WTC11 (cell line): ENCODE data around the gene AGBL5. TPM values are rescaled to one million over a fixed set of nuclear protein-coding genes. Genes with fewer than 3 reads are reported as not detected.

Experiments used
- ATAC-seq: fragments of 200-7000 bp; cut with Tn5 transposase; 2 replicates; pipeline ENCODE4 v1.10.0; 2021; ENCODE audit warnings: mild to moderate bottlenecking, moderate library complexity
- CTCF ChIA-PET: fragments of 300-600 bp; sonication (Branson Sonifier 250); formaldehyde crosslinking; loops from one replicate; lab custom pipeline; 2021; ENCODE audit warnings: antibody characterized with exemption; lab: Charles Lee
- POLR2A ChIA-PET: fragments of 350-600 bp; sonication (Branson Sonifier 250); formaldehyde crosslinking; loops from one replicate; lab custom pipeline; 2021; ENCODE audit warnings: antibody characterized with exemption; lab: Charles Lee
- DNase-seq: peaks from one replicate; pipeline ENCODE4 v3.0.0; 2021; ENCODE audit warnings: low spot score
- H3K27ac Mint-ChIP-seq: 2 replicates; pipeline ENCODE4 v1.8.0; 2021; ENCODE audit warnings: mixed read lengths
- H3K27me3 Mint-ChIP-seq: 2 replicates; pipeline ENCODE4 v1.8.0; 2021; ENCODE audit warnings: low read depth, mild to moderate bottlenecking, moderate library complexity, mixed read lengths
- H3K36me3 Mint-ChIP-seq: 2 replicates; pipeline ENCODE4 v1.8.0; 2021; ENCODE audit warnings: mixed read lengths
- H3K4me1 Mint-ChIP-seq: 2 replicates; pipeline ENCODE4 v1.8.0; 2022; ENCODE audit warnings: mixed read lengths
- H3K4me3 Mint-ChIP-seq: 2 replicates; pipeline ENCODE4 v1.8.0; 2021; ENCODE audit warnings: mild to moderate bottlenecking, moderate library complexity, mixed read lengths
- H3K9me3 Mint-ChIP-seq: 2 replicates; pipeline ENCODE4 v1.8.0; 2021; ENCODE audit warnings: mixed read lengths
- AFF4 ChIP-seq: sonication (generic); formaldehyde crosslinking; IDR thresholded peaks from 2 replicates; pipeline ENCODE4 v1.8.1; 2023; ENCODE audit warnings: mild to moderate bottlenecking, missing genetic modification reagents, borderline replicate concordance
- CDX4 ChIP-seq: fragments of 250-450 bp; sonication (Bioruptor Pico); IDR thresholded peaks from 2 replicates; pipeline ENCODE4 v1.9.0; 2021; ENCODE audit warnings: moderate library complexity, mild to moderate bottlenecking, inconsistent platforms, borderline replicate concordance
- ELF4 ChIP-seq: sonication (generic); formaldehyde crosslinking; IDR thresholded peaks from 2 replicates; pipeline ENCODE4 v1.8.1; 2022; ENCODE audit warnings: low read depth, mild to moderate bottlenecking, moderate library complexity, missing genetic modification reagents
- FOXP4 ChIP-seq: sonication (generic); formaldehyde crosslinking; IDR thresholded peaks from 2 replicates; pipeline ENCODE4 v1.8.0; 2022; ENCODE audit warnings: mild to moderate bottlenecking, missing genetic modification reagents
- GABPB1 ChIP-seq: sonication (generic); formaldehyde crosslinking; IDR thresholded peaks from 2 replicates; pipeline ENCODE4 v1.8.1; 2023; ENCODE audit warnings: mild to moderate bottlenecking, missing genetic modification reagents
- GRHL2 ChIP-seq: fragments of 250-450 bp; sonication (Bioruptor Pico); IDR thresholded peaks from 2 replicates; pipeline ENCODE4 v1.8.0; 2022; ENCODE audit warnings: mild to moderate bottlenecking, moderate library complexity; ENCODE audit not compliant: insufficient replicate concordance, severe bottlenecking
- GTF2I ChIP-seq: fragments of 250-450 bp; sonication (Bioruptor Pico); conservative IDR thresholded peaks from 2 replicates; pipeline ENCODE4 v1.4.0; 2021; ENCODE audit warnings: mild to moderate bottlenecking
- IRF2 ChIP-seq: sonication (generic); formaldehyde crosslinking; IDR thresholded peaks from 2 replicates; pipeline ENCODE4 v1.8.0; 2022; ENCODE audit warnings: low read depth, missing genetic modification reagents, borderline replicate concordance
- KAT7 ChIP-seq: sonication (generic); formaldehyde crosslinking; IDR thresholded peaks from 2 replicates; pipeline ENCODE4 v1.8.1; 2023; ENCODE audit warnings: missing genetic modification reagents, mild to moderate bottlenecking, borderline replicate concordance
- MAX ChIP-seq: sonication (generic); formaldehyde crosslinking; IDR thresholded peaks from 2 replicates; pipeline ENCODE4 v1.8.0; 2022; ENCODE audit warnings: mild to moderate bottlenecking, missing genetic modification reagents
- NR2C2 ChIP-seq: sonication (generic); formaldehyde crosslinking; IDR thresholded peaks from 2 replicates; pipeline ENCODE4 v1.8.0; 2022; ENCODE audit warnings: mild to moderate bottlenecking, missing genetic modification reagents
- PREB ChIP-seq: sonication (generic); formaldehyde crosslinking; IDR thresholded peaks from 2 replicates; pipeline ENCODE4 v1.8.1; 2022; ENCODE audit warnings: mild to moderate bottlenecking, missing genetic modification reagents, moderate library complexity, borderline replicate concordance
- PRRX2 ChIP-seq: fragments of 250-450 bp; sonication (Bioruptor Pico); IDR thresholded peaks from 2 replicates; pipeline ENCODE4 v1.8.0; 2021; ENCODE audit warnings: mild to moderate bottlenecking
- TCF7 ChIP-seq: sonication (generic); formaldehyde crosslinking; IDR thresholded peaks from 2 replicates; pipeline ENCODE4 v1.8.0; 2022; ENCODE audit warnings: mild to moderate bottlenecking, low read depth, missing genetic modification reagents, moderate library complexity
- TP53 ChIP-seq: sonication (generic); formaldehyde crosslinking; IDR thresholded peaks from 2 replicates; pipeline ENCODE4 v1.8.1; 2023; ENCODE audit warnings: mild to moderate bottlenecking, missing genetic modification reagents
- USF1 ChIP-seq: sonication (generic); formaldehyde crosslinking; IDR thresholded peaks from 2 replicates; pipeline ENCODE4 v1.8.0; 2022; ENCODE audit warnings: mild to moderate bottlenecking, missing genetic modification reagents
- ZBTB43 ChIP-seq: sonication (generic); formaldehyde crosslinking; IDR thresholded peaks from 2 replicates; pipeline ENCODE4 v1.8.1; 2023; ENCODE audit warnings: mild to moderate bottlenecking, missing genetic modification reagents
- ZNF232 ChIP-seq: sonication (generic); formaldehyde crosslinking; IDR thresholded peaks from 2 replicates; pipeline ENCODE4 v1.8.0; 2022; ENCODE audit warnings: mild to moderate bottlenecking, missing genetic modification reagents
- ZNF512 ChIP-seq: sonication (generic); formaldehyde crosslinking; IDR thresholded peaks from 2 replicates; pipeline ENCODE4 v1.8.1; 2022; ENCODE audit warnings: missing genetic modification reagents, borderline replicate concordance
- total RNA-seq: library from RNA; stranded (reverse); gene quantifications from 3 replicates; pipeline ENCODE4 v1.2.3, GENCODE V29; 2021

AGBL5 gene
- total RNA-seq, 1 experiment from 2014 or later, result 43.0 TPM

GRCh38 chr2:27081984-27082772, 30.7 kb downstream of the AGBL5 start:
- TF ChIP-seq TCF7 (CRISPR knock-in tag) (no peak), IRF2 (CRISPR knock-in tag) (no peak), ELF4 (CRISPR knock-in tag) (no peak), CDX4 (CRISPR knock-in tag) (no peak), GABPB1 (CRISPR knock-in tag) (no peak), AFF4 (CRISPR knock-in tag) (no peak), USF1 (CRISPR knock-in tag) (no peak), FOXP4 (CRISPR knock-in tag) (no peak), ZBTB43 (CRISPR knock-in tag) (no peak), NR2C2 (CRISPR knock-in tag) (no peak), TP53 (CRISPR knock-in tag) (no peak), PRRX2 (no peak)
- H3K27me3 Mint-ChIP-seq, result peaks cover 19% of the 10 kb centered on the region
- H3K27ac Mint-ChIP-seq, result no peak overlapping the region
- CTCF ChIA-PET, result interaction anchor here (0.6 to 6.4 kb wide), 5 partner anchors 9 to 219 kb away, joined by 3 to 50 read pairs (median 4); partner anchors contain the start of genes AGBL5 and OST4
- H3K4me1 Mint-ChIP-seq, result peaks cover 29% of the 10 kb centered on the region
- H3K36me3 Mint-ChIP-seq, result no peaks in the 10 kb centered on the region
- no peak for ATAC-seq
- POLR2A ChIA-PET, result interaction anchor here (0.5 to 2.6 kb wide), 2 partner anchors 10 to 248 kb away, joined by 6 to 11 read pairs; partner anchors contain the start of gene OST4
- DNase-seq, result no peak
- no peak overlapping the region for H3K4me3 Mint-ChIP-seq
- no peaks in the 10 kb centered on the region for H3K9me3 Mint-ChIP-seq

- Mint-ChIP-seq H3K4me1 (peaks cover 35% of the 10 kb centered on the region), H3K27me3 (peaks cover 22% of the 10 kb centered on the region), H3K36me3 (no peaks in the 10 kb centered on the region), H3K27ac (no peak overlapping the region), H3K9me3 (no peaks in the 10 kb centered on the region), H3K4me3 (no peak overlapping the region)
- ATAC-seq (no peak), DNase-seq (no peak)
- POLR2A ChIA-PET, result interaction anchor here (0.6 to 2.6 kb wide), 3 partner anchors 11 to 209 kb away, joined by 3 to 11 read pairs (median 3); partner anchors contain the start of genes AGBL5 and OST4
- CTCF ChIA-PET, result interaction anchor here (0.6 to 6.4 kb wide), 7 partner anchors 10 to 218 kb away, joined by 3 to 50 read pairs (median 4); partner anchors contain the start of genes AGBL5 and OST4
- TF ChIP-seq GRHL2, result no peak
- TF ChIP-seq PRRX2, result no peak
- TF ChIP-seq TP53 (CRISPR knock-in tag), result no peak
- no peak for TF ChIP-seq CDX4 (CRISPR knock-in tag)
- no peak for TF ChIP-seq ZNF232
- TF ChIP-seq PREB (CRISPR knock-in tag), result no peak
- no peak for TF ChIP-seq KAT7 (CRISPR knock-in tag)
- no peak for TF ChIP-seq ZNF512 (CRISPR knock-in tag)
- no peak for TF ChIP-seq MAX
- TF ChIP-seq GTF2I (CRISPR knock-in tag), result no peak
Observed at GRCh38 chr2:27082773-27083409, 31.4 kb downstream of the AGBL5 start.
